Hematopoietic multipotent progenitor cell treated with erythropoietin and hydrocortisone succinate and interleukin-3 and kit ligand, for 17 days (in vitro differentiated cells): ENCODE results near the gene POMP.
A peak's percentile ranks its signal among the peaks of the same experiment; 100 is the strongest.

ENCODE experiments used
- DNase-seq: peaks from one replicate; pipeline ENCODE4 v3.0.0-alpha.2; 2015; ENCODE audit warnings: low spot score

The POMP gene

GRCh38 chr13:28658796-28659620, at the start of gene POMP:
TSS of gene POMP (plus strand) at chr13:28659130. CDS start at chr13:28659185, 55 bp downstream.
- DNase-seq, result peak; percentile 87

- no peak for DNase-seq
Measured at GRCh38 chr13:28609381-28609780, 49.5 kb upstream of the POMP start.

GRCh38 chr13:28609926-28610325, 49.0 kb upstream of the POMP start:
- DNase-seq, result no peak

GRCh38 chr13:28610996-28611395, 47.9 kb upstream of the POMP start:
- no peak for DNase-seq

- DNase-seq, result no peak
Measured at GRCh38 chr13:28611654-28612131, 47.2 kb upstream of the POMP start.

GRCh38 chr13:28613562-28613961, 45.4 kb upstream of the POMP start:
- no peak for DNase-seq

- no peak for DNase-seq
Measured at GRCh38 chr13:28615916-28616446, 42.9 kb upstream of the POMP start.

- DNase-seq, result no peak
Measured at GRCh38 chr13:28618230-28618994, 40.5 kb upstream of the POMP start.

GRCh38 chr13:28620011-28620830, 38.7 kb upstream of the POMP start:
- no peak for DNase-seq

- no peak for DNase-seq
Measured at GRCh38 chr13:28621449-28621848, 37.5 kb upstream of the POMP start.

GRCh38 chr13:28622286-28622685, 36.6 kb upstream of the POMP start:
- DNase-seq, result no peak

GRCh38 chr13:28623782-28624706, 34.9 kb upstream of the POMP start:
- no peak for DNase-seq

- DNase-seq, result no peak
Measured at GRCh38 chr13:28624707-28625432, 34.1 kb upstream of the POMP start.

- no peak for DNase-seq
Measured at GRCh38 chr13:28626266-28626665, 32.7 kb upstream of the POMP start.

- DNase-seq, result no peak
Measured at GRCh38 chr13:28628241-28628640, 30.7 kb upstream of the POMP start.

GRCh38 chr13:28630869-28631268, 28.1 kb upstream of the POMP start:
- DNase-seq, result no peak

- DNase-seq, result no peak
Measured at GRCh38 chr13:28631801-28632200, 27.1 kb upstream of the POMP start.

- no peak for DNase-seq
Measured at GRCh38 chr13:28636069-28636468, 22.9 kb upstream of the POMP start.

GRCh38 chr13:28636677-28637317, 22.1 kb upstream of the POMP start:
- peak; percentile 29 for DNase-seq
